ENCODE data around the gene PDE3B. TPM values are rescaled to one million over a fixed set of nuclear protein-coding genes. Genes with fewer than 3 reads are reported as not detected.

The PDE3B gene
- total RNA-seq, 1 experiment from 2014 or later = 6.7 TPM

DNA sequence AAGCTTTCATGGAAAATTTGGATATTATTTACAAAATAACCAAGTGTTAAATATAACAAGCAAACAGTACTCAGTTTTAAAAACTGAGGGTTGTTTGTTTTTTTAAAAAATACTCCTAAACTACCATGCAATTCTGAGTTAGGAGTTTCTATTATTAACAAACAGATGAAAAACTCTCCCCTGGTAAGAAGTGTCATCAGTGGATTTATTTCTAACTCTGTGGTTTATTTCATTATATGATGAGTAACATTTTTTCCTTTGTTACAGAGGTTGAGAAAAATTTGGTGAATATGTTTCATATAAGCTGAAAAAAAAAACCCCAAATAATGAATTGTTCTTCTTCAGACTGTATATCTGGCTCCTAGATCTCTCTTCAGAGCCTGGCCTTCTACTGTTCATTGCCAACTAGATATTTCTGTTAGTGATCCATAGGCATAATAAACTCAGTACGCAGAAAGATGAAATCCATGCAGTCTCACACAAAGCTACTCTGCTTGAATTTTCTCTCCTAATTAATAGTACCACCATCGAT is 29.4 kb upstream of the PDE3B start (continued):
- TF ChIP-seq CEBPB (IDR thresholded peaks at IDR 0.05; ENCODE audit: low read depth) (no peak), ZFX (IDR thresholded peaks at IDR 0.05) (no peak), TCF7L2 (IDR thresholded peaks at IDR 0.05; ENCODE audit: borderline replicate concordance, extremely low read depth, insufficient read depth, insufficient read length) (no peak), SRF (IDR thresholded peaks at IDR 0.05; ENCODE audit: low read depth) (no peak), EZH2phosphoT487 (IDR thresholded peaks at IDR 0.05; ENCODE audit: borderline replicate concordance) (no peak), SIN3A (IDR thresholded peaks at IDR 0.05; ENCODE audit: low read depth) (no peak), POLR2AphosphoS5 (IDR thresholded peaks at IDR 0.05; ENCODE audit: low read depth, low read length) (no peak), CBX3 (IDR thresholded peaks at IDR 0.05; ENCODE audit: low read depth) (no peak), EGR1 (IDR thresholded peaks at IDR 0.05; ENCODE audit: low read depth) (no peak), ZNF274 (IDR thresholded peaks at IDR 0.05; ENCODE audit: low read depth, low read length) (no peak), ELF1 (IDR thresholded peaks at IDR 0.05; ENCODE audit: borderline replicate concordance, low read depth) (no peak)
- TF ChIP-seq, protein P1, sequence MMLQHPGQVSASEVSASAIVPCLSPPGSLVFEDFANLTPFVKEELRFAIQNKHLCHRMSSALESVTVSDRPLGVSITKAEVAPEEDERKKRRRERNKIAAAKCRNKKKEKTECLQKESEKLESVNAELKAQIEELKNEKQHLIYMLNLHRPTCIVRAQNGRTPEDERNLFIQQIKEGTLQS (IDR thresholded peaks at IDR 0.05) = no peak

DNA sequence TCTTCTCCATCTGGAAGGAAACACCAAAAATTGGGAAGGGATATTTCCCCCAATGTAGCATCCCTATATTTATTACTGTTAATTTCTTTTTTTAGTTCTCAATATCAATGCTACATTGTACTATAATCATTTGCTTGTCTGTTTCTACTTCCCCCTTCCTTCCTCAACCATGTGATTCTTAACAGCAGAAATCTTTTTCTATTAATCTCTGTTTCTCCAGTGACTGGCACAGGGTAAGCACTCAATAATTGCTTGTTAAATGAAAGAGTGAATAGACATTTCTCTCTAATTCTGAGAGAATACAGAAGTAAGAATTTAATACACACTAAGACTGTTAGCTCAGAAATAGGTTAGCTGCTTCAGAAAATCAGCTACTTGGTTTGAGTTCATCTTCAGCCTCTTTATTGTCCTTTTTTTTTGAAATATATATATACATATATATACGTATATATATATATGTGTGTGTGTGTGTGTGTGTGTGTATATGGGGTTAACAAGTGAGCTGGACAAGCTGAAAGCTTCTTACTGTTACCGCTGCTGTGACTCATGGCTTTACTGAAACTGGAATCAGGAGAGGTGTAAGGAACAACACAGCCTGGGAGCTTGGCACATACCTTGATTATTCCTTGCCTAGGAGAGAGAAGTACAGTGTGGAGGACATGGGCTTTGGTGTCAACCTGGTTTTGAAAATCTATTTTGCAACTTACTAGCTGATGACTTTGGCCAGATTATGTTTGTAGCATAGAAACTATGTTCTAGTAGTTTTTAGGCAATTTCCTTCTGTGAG is 26.2 kb upstream of the PDE3B start:
- Histone ChIP-seq H3K79me2 (ENCODE audit: insufficient read depth, low read length) (no peaks in the 10 kb centered on the region), H3K4me2 (ENCODE audit: low read length) (no peak overlapping the region), H4K20me1 (ENCODE audit: insufficient read depth) (no peaks in the 10 kb centered on the region), H2AFZ (ENCODE audit: low read depth, low read length, poor library complexity, severe bottlenecking) (no peak overlapping the region), H3K27ac (ENCODE audit: low read depth, low read length) (no peak overlapping the region), H3K9me3 (ENCODE audit: control insufficient read depth in 1 of 2, insufficient read depth in 1 of 2, low read depth in 1 of 2, low read length in 2 of 2) (no peaks in the 10 kb centered on the region), H3K27me3 (ENCODE audit: insufficient read depth, low read length) (no peaks in the 10 kb centered on the region), H3K4me1 (ENCODE audit: control insufficient read depth in 1 of 2, insufficient read depth in 2 of 2, low read length in 2 of 2) (no peaks in the 10 kb centered on the region), H3K36me3 (ENCODE audit: control insufficient read depth in 1 of 2, insufficient read depth in 2 of 2, low read length in 2 of 2) (no peaks in the 10 kb centered on the region), H3K9ac (ENCODE audit: low read length) (no peak overlapping the region), H3K9me2 (ENCODE audit: insufficient read depth) (no peaks in the 10 kb centered on the region), H3K4me3 (replicated peaks in 1 of 2; ENCODE audit: low read depth in 1 of 2, low read length in 2 of 2) (no peak overlapping the region)
- ATAC-seq (no peak), DNase-seq (ENCODE audit: low read depth, low spot score) (no peak)
- intact Hi-C loops (cut with micrococcal nuclease) = no loop called here
- POLR2A ChIA-PET = no interaction called here
- BruUV-seq (replicated peaks) = no TSS peak
- TF ChIP-seq ZFX (IDR thresholded peaks at IDR 0.05) (no peak), SIN3A (IDR thresholded peaks at IDR 0.05; ENCODE audit: low read depth) (no peak), SRF (IDR thresholded peaks at IDR 0.05; ENCODE audit: low read depth) (no peak), EGR1 (IDR thresholded peaks at IDR 0.05; ENCODE audit: low read depth) (no peak), SP1 (IDR thresholded peaks at IDR 0.05; ENCODE audit: low read depth) (no peak), EZH2 (IDR thresholded peaks at IDR 0.05) (no peak), CEBPB (IDR thresholded peaks at IDR 0.05; ENCODE audit: low read depth) (no peak), FOSL1 (IDR thresholded peaks at IDR 0.05; ENCODE audit: low read depth) (no peak), EZH2phosphoT487 (IDR thresholded peaks at IDR 0.05; ENCODE audit: borderline replicate concordance) (no peak), JUND (IDR thresholded peaks at IDR 0.05) (no peak), ELF1 (IDR thresholded peaks at IDR 0.05; ENCODE audit: borderline replicate concordance, low read depth) (no peak), POLR2AphosphoS5 (IDR thresholded peaks at IDR 0.05; ENCODE audit: low read depth, low read length) (no peak), RAD21 (IDR thresholded peaks at IDR 0.05; ENCODE audit: low read depth) (no peak), CBX3 (IDR thresholded peaks at IDR 0.05; ENCODE audit: low read depth) (no peak), TCF7L2 (IDR thresholded peaks at IDR 0.05; ENCODE audit: borderline replicate concordance, extremely low read depth, insufficient read depth, insufficient read length) (no peak), POLR2A (IDR thresholded peaks at IDR 0.05; ENCODE audit: borderline replicate concordance, extremely low read depth, insufficient read depth, insufficient read length) (no peak)
- TF ChIP-seq, protein P1 (IDR thresholded peaks at IDR 0.05) = no peak
- TF ChIP-seq, protein P2, sequence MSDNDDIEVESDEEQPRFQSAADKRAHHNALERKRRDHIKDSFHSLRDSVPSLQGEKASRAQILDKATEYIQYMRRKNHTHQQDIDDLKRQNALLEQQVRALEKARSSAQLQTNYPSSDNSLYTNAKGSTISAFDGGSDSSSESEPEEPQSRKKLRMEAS (IDR thresholded peaks at IDR 0.05) = no peak
- RAD21 ChIA-PET (ENCODE audit: low non-redundant PET in 1 of 2, low total read pairs in 2 of 2, uncharacterized antibody in 2 of 2, unreplicated experiment in 2 of 2) = no interaction called here
- CTCF ChIA-PET = no interaction called here
